ENCODE data around the gene SLC4A1.

GRCh38 chr17:44272954-44273353 lies 5.0 kb upstream of the SLC4A1 start:
- TF ChIP-seq, protein P1, sequence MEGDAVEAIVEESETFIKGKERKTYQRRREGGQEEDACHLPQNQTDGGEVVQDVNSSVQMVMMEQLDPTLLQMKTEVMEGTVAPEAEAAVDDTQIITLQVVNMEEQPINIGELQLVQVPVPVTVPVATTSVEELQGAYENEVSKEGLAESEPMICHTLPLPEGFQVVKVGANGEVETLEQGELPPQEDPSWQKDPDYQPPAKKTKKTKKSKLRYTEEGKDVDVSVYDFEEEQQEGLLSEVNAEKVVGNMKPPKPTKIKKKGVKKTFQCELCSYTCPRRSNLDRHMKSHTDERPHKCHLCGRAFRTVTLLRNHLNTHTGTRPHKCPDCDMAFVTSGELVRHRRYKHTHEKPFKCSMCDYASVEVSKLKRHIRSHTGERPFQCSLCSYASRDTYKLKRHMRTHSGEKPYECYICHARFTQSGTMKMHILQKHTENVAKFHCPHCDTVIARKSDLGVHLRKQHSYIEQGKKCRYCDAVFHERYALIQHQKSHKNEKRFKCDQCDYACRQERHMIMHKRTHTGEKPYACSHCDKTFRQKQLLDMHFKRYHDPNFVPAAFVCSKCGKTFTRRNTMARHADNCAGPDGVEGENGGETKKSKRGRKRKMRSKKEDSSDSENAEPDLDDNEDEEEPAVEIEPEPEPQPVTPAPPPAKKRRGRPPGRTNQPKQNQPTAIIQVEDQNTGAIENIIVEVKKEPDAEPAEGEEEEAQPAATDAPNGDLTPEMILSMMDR (IDR thresholded peaks at IDR 0.05): no peak
- TF ChIP-seq POLR2AphosphoS5 (IDR thresholded peaks at IDR 0.05): no peak
